HG02852 (cell line): ENCODE results near the gene ATF1.

Source experiments
- ATAC-seq: cut with Tn5 transposase; IDR thresholded peaks from one replicate; pipeline ENCODE4 v1.9.1; 2021; ENCODE audit warnings: mild to moderate bottlenecking, moderate library complexity; ENCODE audit not compliant: unreplicated experiment

ATF1 gene

DNA sequence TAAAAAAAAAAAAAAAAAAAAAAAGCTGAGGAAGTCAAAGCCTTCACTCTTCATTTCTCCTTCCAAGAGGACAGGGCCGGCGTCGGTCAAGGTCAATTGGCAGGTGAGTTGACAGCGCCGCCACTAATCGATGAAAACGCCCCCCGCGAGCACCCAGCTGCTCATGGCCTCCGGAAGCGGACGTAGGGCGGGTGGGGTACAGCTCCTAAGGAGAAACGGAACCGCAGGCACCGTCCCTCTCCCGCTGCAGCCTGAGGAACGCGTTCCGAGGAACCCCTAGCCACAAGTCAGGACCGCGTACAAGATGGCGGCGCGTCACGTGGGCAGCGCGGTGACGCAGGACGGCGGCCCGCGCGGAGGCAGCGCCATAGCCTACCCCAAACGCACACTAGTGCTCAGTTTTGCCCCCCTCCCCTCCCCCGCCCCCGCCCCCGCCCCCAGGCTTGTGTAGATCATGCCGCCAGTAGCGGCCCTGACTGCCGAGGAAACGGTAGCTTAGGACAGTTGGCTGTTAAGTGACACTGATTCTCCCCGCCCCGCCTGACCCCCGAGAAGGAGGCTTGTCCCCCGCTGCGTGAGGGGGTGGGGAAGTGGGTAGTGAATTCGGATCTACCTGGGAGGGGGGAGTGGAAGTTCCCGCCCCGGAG, at the start of gene ATF1:
TSS of gene ATF1 (plus strand) at position 463 of the 647 bp plus-strand sequence. CDS start 16,045 bp downstream, outside the sequence.
- peak; percentile 75 for ATAC-seq

GRCh38 chr12:50715174-50715573, 48.7 kb upstream of the ATF1 start:
- no peak for ATAC-seq

DNA sequence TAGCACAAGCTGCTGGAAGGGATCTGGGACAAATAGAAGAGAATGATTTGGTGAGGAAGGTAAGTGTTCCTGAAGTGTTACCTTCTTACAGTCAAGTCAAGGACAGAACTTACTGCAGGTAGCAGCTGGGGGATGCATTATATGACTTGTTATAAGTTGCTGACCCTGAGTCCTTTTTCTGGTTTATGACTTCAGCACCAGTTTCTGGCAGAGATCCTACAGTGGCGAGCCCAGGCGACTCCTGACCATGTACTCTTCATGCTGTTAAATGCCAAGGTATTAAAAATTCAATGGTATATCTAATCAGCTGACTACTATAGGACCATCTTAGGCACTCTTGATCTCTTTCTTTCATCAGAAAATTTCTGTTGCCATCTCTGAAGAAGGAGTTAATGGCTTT, 45.1 kb upstream of the ATF1 start:
- ATAC-seq, result no peak

DNA sequence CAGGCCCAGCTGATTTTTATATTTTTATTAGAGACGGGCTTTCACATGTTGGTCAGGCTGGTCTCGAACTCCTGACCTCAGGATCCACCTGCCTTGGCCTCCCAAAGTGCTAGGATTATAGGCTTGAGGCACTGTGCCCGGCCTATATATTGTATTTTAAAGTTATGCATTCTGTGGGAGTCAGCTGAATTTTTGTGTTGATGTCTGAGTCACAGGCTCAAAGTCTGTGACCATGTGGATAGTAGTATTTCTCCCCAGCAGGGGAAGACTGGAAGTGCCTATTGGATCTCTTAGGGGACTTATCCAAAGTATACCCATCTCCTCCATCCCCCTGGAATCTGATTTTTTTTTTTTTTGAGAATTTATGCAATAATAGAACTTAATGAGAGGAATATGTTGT, 43.8 kb upstream of the ATF1 start:
- no peak for ATAC-seq

DNA sequence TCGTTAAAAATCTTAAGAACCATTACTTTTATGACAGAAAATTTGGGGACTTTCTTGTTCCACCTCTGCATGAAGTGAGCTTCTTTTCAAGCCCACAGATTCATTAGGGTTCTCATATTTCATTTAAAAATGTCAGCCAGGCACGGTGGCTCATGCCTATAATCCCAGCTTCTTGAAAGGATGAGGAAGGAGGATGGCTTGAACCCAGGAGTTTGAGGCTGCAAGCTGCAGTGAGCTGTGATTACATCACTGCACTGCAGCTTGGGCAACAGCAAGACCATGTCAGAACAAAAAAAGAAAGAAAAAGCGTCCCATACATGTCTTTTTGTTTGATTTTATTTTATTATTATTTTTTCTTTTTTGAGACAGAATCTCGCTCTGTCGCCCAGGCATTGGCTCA, 43.4 kb upstream of the ATF1 start:
- ATAC-seq, result no peak

- no peak for ATAC-seq
Observed at GRCh38 chr12:50723865-50724264, 40.0 kb upstream of the ATF1 start.

- ATAC-seq, result no peak
Observed at GRCh38 chr12:50725011-50725942, 38.6 kb upstream of the ATF1 start.

DNA sequence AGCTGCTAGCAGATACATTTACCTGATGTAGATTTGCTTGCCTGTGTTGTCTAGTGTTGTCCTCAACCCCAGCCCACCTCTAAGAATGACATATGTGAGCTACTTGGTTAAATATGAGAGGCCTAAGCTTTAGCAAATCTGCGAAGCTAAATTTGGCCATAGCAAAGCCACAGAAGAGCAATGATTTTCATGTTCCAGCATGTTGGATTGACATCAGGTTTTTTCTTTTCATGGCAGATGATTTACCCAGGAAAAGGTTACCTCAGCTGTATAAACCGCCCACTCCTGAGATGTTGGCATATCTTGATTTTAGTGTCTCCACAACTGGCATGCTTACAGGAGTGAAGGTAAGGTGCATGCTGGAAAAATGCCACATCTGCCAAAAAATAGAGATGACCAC, 36.4 kb upstream of the ATF1 start:
- ATAC-seq, result no peak

DNA sequence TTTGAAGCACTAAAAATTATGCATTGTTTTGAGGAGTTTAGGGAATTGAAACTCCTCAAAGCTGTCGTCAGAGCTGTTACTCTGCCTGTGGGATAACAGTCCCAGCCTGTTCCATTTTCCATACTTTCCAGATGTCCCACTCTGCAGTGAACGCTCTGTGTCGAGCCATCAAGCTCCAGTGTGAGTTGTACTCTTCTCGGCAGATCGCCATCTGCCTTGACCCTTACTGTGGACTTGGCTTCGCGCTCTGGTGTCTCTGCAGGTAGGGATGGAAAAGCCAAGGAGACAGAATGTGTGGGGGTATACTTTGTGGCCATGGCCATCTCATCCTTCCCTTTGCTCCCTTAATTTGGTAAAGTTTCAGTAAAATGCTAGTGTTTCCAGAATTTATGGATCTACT, 35.5 kb upstream of the ATF1 start:
- ATAC-seq, result no peak

DNA sequence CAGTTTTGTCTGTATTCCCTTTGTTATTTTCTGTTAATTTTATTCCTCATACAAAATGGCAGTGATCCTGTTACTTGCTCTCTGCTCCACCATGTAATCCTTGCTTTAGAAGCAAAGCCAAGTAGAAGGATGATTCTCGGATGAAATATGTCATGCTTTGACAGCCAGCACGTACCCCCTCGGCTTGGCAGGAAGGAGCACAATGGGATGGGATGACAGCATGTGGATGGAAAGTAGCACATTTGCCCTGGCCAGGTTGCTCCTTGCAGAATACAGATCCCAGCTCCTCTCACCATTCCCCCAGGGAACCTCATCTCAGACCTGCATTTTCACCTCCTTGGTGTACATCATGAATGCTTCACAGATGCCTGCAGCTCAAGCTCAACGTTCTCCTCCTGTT, 35.1 kb upstream of the ATF1 start:
- ATAC-seq, result no peak

DNA sequence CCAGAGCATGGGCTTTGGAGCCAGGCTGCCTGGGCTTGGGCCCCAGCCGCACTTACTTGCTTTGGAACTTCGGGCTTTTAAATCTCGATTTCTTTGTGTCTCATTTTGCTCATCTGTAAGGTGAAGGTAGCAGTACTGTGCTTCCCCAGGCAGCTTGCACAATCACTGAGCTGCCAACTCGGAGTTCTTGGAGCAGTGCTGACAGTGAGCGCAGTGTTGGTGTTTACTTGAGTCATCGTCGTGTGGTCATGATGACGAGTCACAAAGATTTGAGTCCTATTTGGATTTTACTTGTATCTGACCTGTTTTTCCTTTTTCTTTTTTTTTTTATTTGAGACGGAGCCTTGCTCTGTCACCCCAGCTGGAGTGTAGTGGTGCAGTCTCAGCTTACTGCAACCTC, 31.3 kb upstream of the ATF1 start:
- ATAC-seq, result no peak

- ATAC-seq, result no peak
Observed at GRCh38 chr12:50733706-50734105, 30.2 kb upstream of the ATF1 start.

GRCh38 chr12:50734409-50735263, 29.3 kb upstream of the ATF1 start:
- ATAC-seq, result no peak

DNA sequence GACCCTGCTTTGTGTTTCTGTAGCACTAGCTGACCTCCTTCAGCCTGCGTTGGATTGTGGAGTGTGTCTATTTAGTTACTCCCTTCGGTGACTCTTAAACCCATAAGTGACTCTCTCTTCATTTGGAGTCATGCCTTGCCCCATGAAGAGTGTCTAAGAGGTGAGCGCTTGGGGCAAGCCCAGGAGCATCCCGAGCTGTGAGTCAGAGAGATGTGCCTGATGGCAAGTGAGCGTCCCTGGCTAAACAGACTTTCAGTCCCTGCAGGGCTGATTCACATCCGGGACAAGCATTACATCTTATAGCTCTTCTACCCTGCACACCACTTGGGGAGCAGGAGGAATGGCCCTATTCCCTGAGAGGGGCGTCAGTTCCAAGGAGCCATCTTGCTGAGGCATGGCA, 24.3 kb upstream of the ATF1 start:
- ATAC-seq, result no peak

DNA sequence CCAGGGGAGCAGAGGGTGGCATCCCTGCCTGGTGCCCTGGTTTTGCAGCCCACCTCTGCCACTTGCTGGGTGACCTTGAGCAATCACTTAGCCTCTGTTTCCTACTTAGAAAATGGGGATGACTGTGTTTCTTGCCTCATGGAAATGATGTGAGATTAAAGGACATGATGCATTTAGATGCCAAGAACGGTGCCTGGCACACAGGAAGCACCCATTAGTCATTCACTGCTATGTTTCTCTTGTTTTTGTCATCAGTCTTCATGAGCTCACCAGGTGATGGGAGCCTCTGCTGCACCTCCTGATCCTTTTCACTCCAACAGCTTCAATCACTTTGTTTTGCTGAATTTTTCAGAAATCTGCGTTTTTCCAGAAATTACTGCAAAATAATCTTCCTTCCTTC, 23.6 kb upstream of the ATF1 start:
- no peak for ATAC-seq

- no peak for ATAC-seq
Observed at GRCh38 chr12:50742776-50743175, 21.1 kb upstream of the ATF1 start.

GRCh38 chr12:50745861-50746260, 18.0 kb upstream of the ATF1 start:
- no peak for ATAC-seq

GRCh38 chr12:50746431-50746830, 17.5 kb upstream of the ATF1 start:
- no peak for ATAC-seq

- no peak for ATAC-seq
Observed at GRCh38 chr12:50747817-50748216, 16.1 kb upstream of the ATF1 start.

DNA sequence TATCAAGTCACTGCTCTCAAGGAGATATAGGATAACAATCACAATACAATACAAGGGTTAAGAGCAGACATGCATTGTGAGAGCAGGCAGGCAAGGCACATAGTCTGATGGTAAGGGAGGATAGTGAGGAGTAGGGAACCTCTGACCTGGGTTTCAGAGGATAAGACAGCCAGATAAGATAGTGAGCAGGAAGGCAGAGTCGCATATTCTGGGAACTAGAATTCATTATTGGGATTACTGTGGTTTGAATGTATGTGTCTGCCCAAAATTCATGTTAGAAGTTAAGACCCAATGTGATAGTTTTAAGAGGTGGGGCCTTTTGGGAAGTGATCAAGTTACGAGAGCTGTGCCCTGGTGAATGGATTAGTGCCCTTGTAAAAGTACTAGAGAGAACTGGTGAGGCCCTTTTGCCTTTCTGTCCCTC, 14.4 kb upstream of the ATF1 start:
- ATAC-seq, result no peak

- no peak for ATAC-seq
Observed at GRCh38 chr12:50750366-50750765, 13.5 kb upstream of the ATF1 start.
